ENCODE data around the gene APBB2.

APBB2 gene

DNA sequence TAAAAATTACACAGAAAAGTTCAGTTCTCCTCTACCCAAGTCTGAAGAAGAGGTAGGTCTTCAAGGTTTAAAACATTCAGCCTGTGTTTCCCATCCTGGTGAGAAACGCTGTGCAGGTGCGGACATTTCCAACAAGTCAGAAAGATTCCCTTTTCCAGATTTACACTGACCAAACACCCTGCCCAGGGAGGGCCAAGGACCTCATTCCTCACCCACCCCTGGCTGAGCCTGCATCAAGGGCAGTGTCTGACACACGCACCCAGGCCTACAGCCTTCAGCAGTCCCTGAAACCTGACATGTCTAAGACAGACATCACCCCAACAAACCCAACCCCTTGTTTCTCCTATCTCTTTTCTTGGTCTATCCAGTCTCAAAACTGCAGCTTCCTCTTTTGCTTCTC lies 105.9 kb downstream of the APBB2 start:
- H3K4me3 ChIP-seq (IDR thresholded peaks at IDR 0.05; ENCODE audit: insufficient read depth, low read depth, low read length): no peak overlapping the region
- H3K36me3 ChIP-seq (ENCODE audit: insufficient read depth): no peaks in the 10 kb centered on the region
- no peaks in the 10 kb centered on the region for H4K20me1 ChIP-seq (ENCODE audit: insufficient read depth)
- H3K27ac ChIP-seq: no peak overlapping the region
- no peaks in the 10 kb centered on the region for H3K27me3 ChIP-seq (ENCODE audit: insufficient read depth, low read depth)
- no peaks in the 10 kb centered on the region for H3K79me2 ChIP-seq (ENCODE audit: insufficient read depth, low read depth)
- H2AFZ ChIP-seq (ENCODE audit: low read depth): no peak overlapping the region
- H3K4me1 ChIP-seq (ENCODE audit: low read depth, poor library complexity, severe bottlenecking): no peaks in the 10 kb centered on the region
- H3K9ac ChIP-seq: no peak overlapping the region
- H3K4me2 ChIP-seq: no peak overlapping the region
- TF ChIP-seq, protein P1, sequence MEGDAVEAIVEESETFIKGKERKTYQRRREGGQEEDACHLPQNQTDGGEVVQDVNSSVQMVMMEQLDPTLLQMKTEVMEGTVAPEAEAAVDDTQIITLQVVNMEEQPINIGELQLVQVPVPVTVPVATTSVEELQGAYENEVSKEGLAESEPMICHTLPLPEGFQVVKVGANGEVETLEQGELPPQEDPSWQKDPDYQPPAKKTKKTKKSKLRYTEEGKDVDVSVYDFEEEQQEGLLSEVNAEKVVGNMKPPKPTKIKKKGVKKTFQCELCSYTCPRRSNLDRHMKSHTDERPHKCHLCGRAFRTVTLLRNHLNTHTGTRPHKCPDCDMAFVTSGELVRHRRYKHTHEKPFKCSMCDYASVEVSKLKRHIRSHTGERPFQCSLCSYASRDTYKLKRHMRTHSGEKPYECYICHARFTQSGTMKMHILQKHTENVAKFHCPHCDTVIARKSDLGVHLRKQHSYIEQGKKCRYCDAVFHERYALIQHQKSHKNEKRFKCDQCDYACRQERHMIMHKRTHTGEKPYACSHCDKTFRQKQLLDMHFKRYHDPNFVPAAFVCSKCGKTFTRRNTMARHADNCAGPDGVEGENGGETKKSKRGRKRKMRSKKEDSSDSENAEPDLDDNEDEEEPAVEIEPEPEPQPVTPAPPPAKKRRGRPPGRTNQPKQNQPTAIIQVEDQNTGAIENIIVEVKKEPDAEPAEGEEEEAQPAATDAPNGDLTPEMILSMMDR (conservative IDR thresholded peaks at IDR 0.05; ENCODE audit: low read depth, low read length): no peak

DNA sequence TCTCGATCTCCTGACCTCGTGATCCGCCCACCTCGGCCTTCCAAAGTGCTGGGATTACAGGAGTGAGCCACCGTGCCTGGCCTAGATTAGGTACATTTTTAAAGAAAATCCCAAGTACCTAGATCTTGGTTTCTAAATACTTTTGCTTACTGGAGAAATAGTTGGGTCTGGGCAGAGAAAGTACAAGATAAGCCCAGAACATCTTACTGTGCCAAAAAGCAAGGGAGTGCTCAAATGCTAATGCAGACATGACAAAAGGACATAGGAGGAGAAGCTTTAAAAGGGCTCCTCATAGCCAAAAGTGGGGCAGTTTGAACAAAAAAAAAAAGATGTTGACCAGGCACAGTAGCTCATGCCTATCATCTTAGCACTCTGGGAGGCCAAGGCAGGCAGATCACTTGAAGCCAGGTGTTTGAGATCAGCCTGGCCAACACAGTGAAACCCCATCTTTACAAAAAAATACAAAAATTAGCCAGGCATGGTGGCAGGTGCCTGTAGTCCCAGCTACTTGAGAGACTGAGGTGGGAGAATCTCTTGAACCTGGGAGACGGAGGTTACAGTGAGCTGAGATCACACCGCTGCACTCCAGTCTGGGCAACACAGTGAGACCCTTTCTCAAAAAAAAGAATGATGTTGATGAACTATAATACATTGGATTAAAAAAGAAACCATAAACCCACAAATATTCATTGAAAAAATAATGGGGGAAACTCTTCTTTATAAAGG lies 107.5 kb downstream of the APBB2 start:
- Histone ChIP-seq H2AFZ (ENCODE audit: low read depth) (no peak overlapping the region), H4K20me1 (ENCODE audit: insufficient read depth) (no peaks in the 10 kb centered on the region), H3K9ac (no peak overlapping the region), H3K4me2 (no peak overlapping the region), H3K36me3 (ENCODE audit: insufficient read depth) (no peaks in the 10 kb centered on the region), H3K4me3 (IDR thresholded peaks at IDR 0.05; ENCODE audit: insufficient read depth, low read depth, low read length) (no peak overlapping the region), H3K27me3 (ENCODE audit: insufficient read depth, low read depth) (no peaks in the 10 kb centered on the region), H3K4me1 (ENCODE audit: low read depth, poor library complexity, severe bottlenecking) (no peaks in the 10 kb centered on the region), H3K79me2 (ENCODE audit: insufficient read depth, low read depth) (no peaks in the 10 kb centered on the region), H3K27ac (no peak overlapping the region)
- TF ChIP-seq, protein P1 (conservative IDR thresholded peaks at IDR 0.05; ENCODE audit: low read depth, low read length): no peak

DNA sequence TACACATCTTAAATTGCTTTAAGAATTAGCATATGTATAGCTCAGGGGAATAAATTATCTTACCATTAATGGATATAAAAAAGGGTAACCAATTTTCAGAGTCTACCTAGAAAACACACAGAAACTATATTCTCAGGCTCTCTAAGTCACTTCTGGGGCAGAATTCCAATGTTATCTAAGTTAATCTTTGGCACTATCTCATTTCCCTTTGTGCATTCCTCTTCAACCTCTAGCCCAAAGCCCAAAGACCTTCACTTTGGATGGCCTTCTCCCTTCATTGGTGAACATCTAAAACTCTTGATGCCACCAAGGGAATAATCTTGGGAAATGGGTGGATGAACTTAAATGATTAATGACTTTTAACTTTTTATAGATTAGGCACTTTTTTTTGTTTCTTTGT lies 108.3 kb downstream of the APBB2 start:
- TF ChIP-seq, protein P1 (conservative IDR thresholded peaks at IDR 0.05; ENCODE audit: low read depth, low read length): no peak
- Histone ChIP-seq H3K4me3 (IDR thresholded peaks at IDR 0.05; ENCODE audit: insufficient read depth, low read depth, low read length) (no peak overlapping the region), H3K4me2 (no peak overlapping the region), H3K4me1 (ENCODE audit: low read depth, poor library complexity, severe bottlenecking) (no peaks in the 10 kb centered on the region), H3K79me2 (ENCODE audit: insufficient read depth, low read depth) (no peaks in the 10 kb centered on the region), H3K27me3 (ENCODE audit: insufficient read depth, low read depth) (no peaks in the 10 kb centered on the region), H3K27ac (no peak overlapping the region), H3K9ac (no peak overlapping the region), H3K36me3 (ENCODE audit: insufficient read depth) (no peaks in the 10 kb centered on the region), H2AFZ (ENCODE audit: low read depth) (no peak overlapping the region), H4K20me1 (ENCODE audit: insufficient read depth) (no peaks in the 10 kb centered on the region)

DNA sequence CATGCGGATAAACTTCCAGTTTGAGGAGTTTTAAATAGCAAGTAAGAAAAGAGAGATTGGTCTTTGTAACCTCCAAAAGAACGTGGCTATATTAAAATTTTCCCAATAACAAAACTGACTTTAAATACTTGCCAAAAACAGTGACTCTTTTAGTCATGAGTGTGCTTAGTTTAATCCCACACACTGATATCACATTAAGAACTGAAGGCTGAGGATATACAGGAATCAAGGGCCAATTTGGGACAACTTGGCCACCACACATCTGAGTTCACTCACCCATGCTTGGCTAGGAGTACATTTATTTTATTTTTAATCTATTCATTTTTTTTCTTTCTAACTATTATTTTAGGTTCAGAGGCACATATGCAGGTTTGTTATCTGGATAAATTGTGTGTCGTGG lies 110.2 kb downstream of the APBB2 start:
- no peaks in the 10 kb centered on the region for H3K36me3 ChIP-seq (ENCODE audit: insufficient read depth)

More for the DNA sequence above, 110.2 kb downstream of the APBB2 start:
- TF ChIP-seq, protein P1 (conservative IDR thresholded peaks at IDR 0.05; ENCODE audit: low read depth, low read length): no peak
- Histone ChIP-seq H3K27ac (no peak overlapping the region), H4K20me1 (ENCODE audit: insufficient read depth) (no peaks in the 10 kb centered on the region), H2AFZ (ENCODE audit: low read depth) (no peak overlapping the region), H3K4me3 (IDR thresholded peaks at IDR 0.05; ENCODE audit: insufficient read depth, low read depth, low read length) (no peak overlapping the region), H3K4me1 (ENCODE audit: low read depth, poor library complexity, severe bottlenecking) (no peaks in the 10 kb centered on the region), H3K4me2 (no peak overlapping the region), H3K27me3 (ENCODE audit: insufficient read depth, low read depth) (no peaks in the 10 kb centered on the region), H3K79me2 (ENCODE audit: insufficient read depth, low read depth) (no peaks in the 10 kb centered on the region), H3K9ac (no peak overlapping the region)

All from KMS-11 (cell line).